GM18858 (cell line): ENCODE data around the gene KRTAP21-3.
"Not testable (repeated sequence)": the region's sequence is repeated elsewhere in the genome, so short reads cannot be mapped to it uniquely, and the experiment has no call there.

Source experiments
- ATAC-seq: cut with Tn5 transposase; IDR thresholded peaks from one replicate; pipeline ENCODE4 v1.9.1; 2021; ENCODE audit not compliant: unreplicated experiment

Gene KRTAP21-3, protein sequence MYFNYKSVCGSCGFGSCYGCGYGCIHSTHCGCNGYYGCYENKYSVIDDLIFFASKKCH

GRCh38 chr21:30718239-30718909 is at the start of gene KRTAP21-3:
Gene KRTAP21-3 (minus strand): TSS chr21:30718777. CDS start chr21:30718759, 18 bp downstream.
- ATAC-seq, result peak; percentile 56

GRCh38 chr21:30760776-30761175 is 42.2 kb upstream of the KRTAP21-3 start:
- ATAC-seq, result no peak

GRCh38 chr21:30758306-30758705 is 39.7 kb upstream of the KRTAP21-3 start:
- ATAC-seq, result no peak

DNA sequence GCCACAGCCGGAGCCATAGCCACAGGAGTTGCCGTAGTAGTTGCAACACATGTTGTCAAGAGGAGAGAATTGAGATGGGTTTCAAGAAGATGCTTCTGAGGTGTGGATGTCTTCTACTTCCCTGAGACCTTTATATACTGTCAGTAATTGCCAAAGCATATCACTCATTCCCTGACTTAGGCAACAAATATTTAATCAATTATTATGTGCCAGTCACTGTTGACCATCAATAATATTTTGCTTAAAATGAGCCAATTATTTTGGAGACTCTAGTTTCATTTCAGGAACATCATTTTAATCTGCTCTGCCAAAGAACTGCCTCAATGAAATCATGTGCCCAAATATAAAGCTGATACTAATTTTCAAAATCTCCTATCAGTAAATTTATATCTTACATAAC is 36.8 kb upstream of the KRTAP21-3 start, which contains the start of gene KRTAP21-1:
Gene KRTAP21-1 (minus strand): TSS at position 101 of the 400 bp plus-strand sequence. CDS start 50 bp downstream, at position 51.
- not testable (repeated sequence) for ATAC-seq

- ATAC-seq, result no peak
Observed at GRCh38 chr21:30747159-30747558, 28.6 kb upstream of the KRTAP21-3 start, which contains the start of gene KRTAP21-2. Gene KRTAP21-2 (minus strand): TSS chr21:30747259. CDS start chr21:30747202, 57 bp downstream.

DNA sequence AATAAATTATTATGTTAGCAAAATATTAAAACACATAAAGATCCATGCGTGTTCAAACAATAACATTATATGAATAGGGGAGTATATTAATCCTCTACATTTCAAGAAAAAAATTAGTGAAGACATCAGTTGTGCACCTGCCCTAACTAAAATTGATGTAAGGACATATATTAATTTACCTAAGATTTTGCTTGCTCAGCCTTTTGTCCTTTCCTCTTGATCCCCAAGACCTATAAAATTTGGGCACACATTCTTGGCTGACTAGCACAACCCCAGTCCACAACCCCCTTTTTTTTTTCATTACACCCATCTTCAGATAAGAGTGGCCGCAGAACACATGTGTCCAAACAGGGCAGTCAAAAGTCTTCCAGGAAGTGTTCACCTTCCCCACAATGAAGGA is 21.9 kb upstream of the KRTAP21-3 start:
- ATAC-seq, result no peak

GRCh38 chr21:30733026-30733425 is 14.4 kb upstream of the KRTAP21-3 start:
- no peak for ATAC-seq

GRCh38 chr21:30726726-30727125 is 8.1 kb upstream of the KRTAP21-3 start:
- ATAC-seq, result no peak

DNA sequence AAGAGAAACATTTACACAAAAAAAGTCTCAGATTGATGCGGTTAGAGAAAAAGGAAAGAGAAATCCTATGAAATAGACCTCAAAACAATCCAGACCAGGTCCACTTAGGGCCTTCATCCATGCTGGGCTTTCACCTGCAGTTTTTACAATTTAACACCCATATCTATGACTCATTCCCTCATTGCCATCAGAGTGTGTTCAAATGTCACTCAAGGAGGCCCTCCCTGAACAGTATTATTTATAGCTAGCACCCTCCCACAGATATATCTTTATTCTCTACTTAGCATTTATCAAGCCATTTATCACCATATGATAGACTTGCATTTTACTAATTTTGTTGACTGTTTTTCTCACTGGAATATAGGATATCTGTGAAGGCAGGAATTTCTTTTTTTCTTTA is 824 bp upstream of the KRTAP21-3 start:
- ATAC-seq, result no peak

DNA sequence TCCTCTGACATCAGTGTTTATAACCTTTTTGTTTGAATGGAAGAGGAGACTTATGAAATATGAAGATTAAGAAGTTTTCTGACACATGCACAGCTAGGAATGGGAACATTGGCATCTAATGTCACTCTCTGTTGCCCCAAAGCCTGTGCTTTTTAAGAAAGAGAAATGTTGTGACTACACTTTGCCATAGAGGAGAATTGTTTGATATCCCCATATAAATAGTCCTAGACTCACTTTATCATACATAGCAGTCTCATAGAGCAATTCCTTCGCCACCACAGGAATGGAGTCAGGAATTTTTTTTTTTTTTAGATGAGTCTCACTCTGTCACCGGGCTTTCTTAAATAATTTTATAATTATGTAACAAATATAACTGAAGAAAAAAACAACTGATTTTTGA is 1.5 kb downstream of the KRTAP21-3 start:
- ATAC-seq, result no peak

GRCh38 chr21:30714946-30715345 is 3.6 kb downstream of the KRTAP21-3 start:
- no peak for ATAC-seq

DNA sequence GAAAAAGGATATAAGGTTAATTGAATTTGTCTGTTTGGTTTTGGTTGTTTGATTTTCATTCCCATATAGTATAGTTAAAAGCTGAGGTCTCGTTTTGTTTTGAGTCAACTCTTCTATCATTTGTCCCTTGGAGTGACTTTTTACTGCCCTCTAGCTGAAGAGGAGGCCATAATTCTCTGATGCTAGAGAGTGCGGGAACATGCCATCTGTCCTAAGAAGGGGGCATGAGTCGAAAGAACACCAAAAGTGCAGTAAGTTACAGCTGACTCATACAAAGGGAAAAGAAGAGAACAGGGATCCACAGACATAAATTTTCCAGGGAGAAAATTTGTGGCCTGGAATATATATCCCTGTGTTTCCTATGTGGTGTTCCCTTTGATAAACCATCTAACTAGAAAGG is 4.1 kb downstream of the KRTAP21-3 start:
- ATAC-seq, result no peak

DNA sequence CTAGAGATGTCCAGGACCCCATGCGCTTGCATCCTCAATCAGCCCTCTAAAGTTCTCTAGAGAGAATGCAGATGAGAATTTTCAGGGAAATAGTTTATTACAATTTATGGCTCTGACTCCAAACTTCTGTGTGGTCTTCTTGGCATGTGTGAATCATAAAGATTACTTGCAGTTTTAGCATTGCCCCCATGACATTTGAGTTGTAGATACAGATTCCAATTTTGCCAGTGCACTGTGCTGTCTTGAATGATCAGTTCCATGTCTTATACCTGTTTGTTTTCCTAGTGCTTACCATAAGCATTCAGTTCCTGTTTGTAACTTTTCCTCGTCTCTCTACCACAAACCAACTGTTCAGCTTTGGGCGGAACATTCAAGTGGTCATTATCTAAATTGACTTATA is 4.8 kb downstream of the KRTAP21-3 start:
- ATAC-seq, result no peak

- ATAC-seq, result no peak
Observed at GRCh38 chr21:30710499-30710898, 8.1 kb downstream of the KRTAP21-3 start.

DNA sequence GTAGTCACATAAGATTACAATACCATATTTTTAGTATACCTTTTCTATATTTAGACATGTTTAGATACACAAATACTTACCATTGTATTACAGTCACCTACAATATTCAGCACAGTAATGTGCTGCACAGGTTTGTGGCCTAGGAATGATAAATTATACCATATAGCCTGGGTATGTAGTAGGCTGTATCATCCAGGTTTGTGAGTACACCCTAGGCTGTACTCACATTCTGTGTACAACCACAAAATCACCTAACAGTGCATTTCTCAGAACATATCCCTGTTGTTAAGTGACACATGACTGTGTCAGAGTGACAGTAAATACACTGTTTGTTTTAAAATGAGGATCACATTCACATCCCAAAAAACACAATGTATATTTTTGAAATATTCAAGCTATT is 11.2 kb downstream of the KRTAP21-3 start:
- no peak for ATAC-seq

DNA sequence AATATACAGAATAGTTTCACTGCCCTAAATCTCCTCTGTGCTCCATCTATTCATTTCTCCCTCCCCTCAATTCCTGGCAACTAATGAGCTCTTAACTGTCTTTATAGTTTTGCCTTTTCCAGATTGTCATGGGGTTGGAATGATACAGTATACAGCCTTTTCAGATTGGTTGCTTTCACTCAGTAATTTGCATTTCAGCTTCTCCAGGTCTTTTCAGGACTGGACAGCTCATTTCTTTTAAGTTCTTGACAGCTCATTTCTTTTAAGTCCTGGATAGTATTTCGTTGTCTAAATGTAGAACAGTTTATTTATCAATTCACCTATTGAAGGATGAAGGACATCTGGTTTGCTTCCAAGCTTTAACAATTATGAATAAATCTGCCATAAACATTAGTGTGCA is 22.6 kb downstream of the KRTAP21-3 start:
- ATAC-seq, result no peak

DNA sequence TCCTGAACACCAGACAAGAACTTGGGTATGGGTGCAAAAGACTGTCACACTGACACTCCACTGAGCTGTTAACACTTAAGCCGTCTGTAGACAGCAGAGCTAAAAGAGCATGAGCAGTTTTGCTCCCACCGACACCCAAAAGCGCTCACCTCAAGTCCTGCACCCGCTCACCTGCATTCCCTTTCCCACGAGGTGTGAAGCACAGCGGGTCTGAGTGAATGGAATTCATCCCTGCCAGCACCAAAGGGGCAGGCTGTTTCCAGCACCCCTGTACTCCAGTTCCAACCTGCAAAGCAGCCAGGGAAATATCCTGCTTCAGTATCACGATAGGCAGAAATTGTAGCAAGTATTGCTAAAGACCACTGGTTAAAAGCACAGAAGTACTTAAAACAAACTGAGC is 28.8 kb downstream of the KRTAP21-3 start:
- no peak for ATAC-seq

DNA sequence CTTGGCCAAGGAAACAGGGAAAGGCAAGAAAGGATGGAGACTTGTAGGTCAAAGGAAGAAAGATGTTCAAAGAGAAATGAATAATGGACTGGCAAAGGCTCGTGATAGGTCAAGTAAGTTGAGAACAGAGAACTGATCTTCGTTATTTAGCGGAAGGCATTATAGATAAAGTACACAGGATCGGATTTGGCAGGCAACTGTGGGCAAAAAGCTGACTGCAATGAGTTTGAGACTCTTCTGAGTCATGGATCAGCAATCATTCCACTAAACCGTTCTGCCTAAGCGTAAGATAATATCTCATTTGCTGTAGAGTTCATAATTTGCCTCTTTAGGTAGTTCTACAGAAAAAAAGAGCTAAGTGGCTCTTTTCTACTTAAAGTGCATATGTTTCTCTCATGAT is 34.1 kb downstream of the KRTAP21-3 start:
- ATAC-seq, result no peak

- no peak for ATAC-seq
Observed at GRCh38 chr21:30680586-30680985, 38.0 kb downstream of the KRTAP21-3 start.

GRCh38 chr21:30676737-30677136 is 41.8 kb downstream of the KRTAP21-3 start:
- no peak for ATAC-seq

DNA sequence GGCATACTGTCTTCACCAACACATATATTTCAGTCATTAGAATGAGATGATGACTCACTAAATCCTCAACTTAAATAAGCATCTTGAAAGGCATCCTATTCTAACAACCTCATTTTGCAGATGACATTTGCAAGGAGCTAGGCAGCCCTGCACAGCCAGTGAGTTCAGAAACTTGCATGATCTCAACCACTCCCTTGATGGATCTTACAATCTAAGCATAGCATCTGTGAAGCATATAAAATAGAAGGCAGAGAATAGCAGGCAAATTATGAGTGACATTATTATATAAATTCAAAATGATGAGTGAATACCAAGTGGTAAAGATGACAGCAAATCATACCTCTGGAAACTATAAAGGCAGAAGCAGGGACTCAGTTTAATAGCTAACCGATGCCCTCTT is 44.3 kb downstream of the KRTAP21-3 start:
- ATAC-seq, result no peak

DNA sequence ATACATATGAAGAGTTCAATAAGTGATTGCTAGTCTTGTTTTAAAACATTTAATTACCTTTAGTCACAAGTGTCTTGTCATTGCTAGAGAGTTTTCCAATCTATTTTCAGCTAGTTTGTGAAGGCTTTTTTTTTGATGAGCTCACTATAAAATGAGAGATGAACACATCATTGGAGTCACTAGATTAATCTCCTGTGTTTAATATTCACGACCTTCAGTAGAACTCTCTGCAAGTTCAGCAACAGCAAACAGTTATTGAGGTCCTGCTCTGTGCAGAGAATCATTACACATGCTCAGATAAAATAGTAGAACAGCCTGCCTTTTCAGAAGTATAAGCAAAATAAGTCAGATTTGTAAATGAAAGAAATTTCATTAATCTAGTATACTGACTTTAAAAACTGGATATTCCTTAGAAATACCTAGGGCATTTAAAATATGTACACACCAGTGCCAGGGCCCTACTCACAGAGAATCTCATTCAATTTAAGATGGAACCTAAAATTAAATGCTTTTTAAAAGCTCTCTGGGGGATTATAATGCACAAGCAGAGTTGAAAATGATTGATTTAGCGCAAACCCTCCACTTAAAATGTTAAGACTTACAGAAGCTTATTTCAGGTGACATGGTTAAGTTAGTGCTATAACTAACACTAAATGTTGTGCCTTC is 45.5 kb downstream of the KRTAP21-3 start:
- ATAC-seq, result no peak
